ENCODE measurements around the gene ANKMY2.
"Not testable (repeated sequence)": the region's sequence is repeated elsewhere in the genome, so short reads cannot be mapped to it uniquely, and the experiment has no call there.

The ANKMY2 gene

DNA sequence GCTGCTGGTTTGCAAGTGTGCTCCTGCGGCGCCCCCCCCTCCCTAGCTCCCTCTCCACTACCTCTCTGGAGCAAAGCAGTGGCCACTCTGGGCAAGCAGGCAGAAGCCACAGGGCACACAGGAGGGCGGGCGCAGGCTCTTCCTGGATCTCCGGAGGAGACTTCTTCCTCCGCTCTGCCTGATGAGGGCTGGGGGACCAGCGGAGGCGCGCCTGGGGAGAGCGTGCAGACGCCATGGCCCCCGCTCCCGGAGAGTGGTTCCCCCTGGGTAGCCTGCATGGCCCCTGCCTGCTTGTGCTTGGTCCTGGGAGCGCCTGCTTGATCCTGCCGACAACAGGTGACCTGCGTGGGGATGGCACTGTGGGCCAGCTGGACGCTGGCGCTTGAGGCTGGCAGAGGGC, 29.0 kb downstream of the ANKMY2 start:
- no peak for FAIRE-seq

DNA sequence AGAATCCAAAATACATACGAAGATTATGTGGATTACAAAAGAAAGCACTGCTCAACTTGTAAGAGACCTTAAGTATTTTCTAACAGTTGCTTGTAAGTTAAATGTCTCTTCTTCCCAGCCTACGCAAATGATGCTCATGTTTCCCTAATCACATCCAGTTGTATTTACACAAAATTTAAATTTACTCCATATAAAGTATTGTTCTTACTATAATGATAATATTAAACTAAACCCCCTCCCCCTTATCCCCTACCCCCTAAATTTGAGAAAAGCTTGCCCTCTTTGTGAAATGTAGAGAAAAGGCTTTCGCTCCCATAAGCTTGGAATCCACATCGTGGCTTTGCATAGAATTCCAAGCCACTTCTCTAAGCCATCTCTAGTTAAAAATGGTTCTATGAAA, 29.4 kb downstream of the ANKMY2 start:
- FAIRE-seq, result no peak

DNA sequence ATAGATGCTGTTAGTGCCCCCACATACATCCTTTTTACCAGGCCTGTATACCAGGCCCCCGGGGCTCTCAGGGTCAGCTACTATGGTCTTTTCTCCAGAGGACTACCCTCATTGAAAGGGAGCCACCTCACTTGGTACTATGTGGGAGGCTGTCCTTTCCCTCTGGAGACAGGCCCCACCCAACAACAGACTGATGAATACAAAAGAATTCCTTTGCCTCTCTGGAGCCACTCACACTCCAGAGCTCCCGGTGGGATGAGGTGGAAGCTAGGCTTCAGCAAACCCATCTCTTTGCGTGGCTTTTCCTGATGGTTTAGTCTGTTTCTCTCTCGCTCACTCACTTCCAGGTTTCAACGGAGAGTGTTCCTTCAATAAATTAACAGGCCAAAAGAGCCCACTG, 30.3 kb downstream of the ANKMY2 start:
- no peak for FAIRE-seq

DNA sequence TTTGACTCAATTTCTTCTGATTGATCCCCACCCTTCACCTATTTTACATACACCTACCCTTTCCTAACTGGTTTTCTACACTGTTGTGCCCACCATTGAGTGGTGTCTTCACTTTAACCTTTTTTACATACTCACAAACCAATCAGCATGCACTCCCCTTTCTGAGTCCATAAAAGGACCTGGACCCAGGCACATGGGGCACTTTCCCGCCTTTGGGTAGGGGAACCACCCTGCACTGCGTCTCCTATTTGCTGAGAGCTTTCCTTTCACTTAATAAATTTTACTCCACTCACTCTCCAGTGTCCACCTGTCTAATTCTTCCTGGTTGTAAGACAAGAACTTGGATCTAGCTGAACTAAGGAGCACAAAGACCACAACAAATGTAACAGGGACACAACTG, 33.8 kb downstream of the ANKMY2 start:
- FAIRE-seq, result no peak

DNA sequence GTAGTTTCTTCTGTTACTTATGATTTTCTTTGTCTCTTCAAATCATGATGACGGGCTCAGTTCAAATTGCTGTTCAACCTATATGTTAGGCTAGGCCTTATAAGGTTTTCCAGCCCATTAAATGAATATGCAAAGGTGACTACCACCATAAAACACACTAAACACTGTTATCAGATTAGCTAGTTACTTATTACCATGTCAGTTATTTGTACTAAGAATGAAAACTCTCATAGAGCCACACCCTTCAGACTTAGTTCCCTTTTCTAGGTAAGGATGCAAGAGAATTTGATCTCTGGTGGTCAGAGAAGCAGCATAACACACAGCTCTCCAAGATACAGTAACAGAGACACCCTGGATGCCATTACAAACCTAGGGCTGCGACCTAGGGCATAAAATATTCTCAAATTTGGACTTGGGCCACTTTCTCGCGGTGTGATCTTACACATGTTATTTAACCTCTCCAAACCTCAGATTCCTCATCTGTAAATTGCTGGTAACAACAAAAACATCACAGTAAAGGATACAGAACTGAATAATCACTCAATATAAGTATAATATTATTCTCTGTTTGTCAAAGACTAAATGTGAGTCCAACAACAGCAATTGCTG, 35.6 kb downstream of the ANKMY2 start:
- FAIRE-seq, result no peak

DNA sequence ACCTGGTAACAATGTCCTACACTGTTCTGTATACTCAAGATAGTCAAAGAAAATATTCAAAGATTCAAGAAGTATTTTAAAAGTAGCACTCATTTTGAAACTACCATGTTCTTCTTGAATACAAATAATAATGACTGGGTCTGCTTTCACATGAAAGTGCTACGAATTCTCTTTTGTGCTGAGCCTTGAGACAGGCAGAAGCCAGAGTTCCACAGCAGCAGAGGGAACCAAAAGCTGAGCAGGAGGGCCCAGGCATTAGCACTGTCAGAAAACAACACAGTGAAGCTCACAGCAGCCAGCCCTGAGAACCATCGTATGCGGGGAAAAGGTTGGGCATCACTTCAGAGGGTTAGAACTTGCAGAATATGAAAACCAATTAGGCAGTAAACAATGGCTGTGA, 38.9 kb downstream of the ANKMY2 start:
- FAIRE-seq, result no peak

DNA sequence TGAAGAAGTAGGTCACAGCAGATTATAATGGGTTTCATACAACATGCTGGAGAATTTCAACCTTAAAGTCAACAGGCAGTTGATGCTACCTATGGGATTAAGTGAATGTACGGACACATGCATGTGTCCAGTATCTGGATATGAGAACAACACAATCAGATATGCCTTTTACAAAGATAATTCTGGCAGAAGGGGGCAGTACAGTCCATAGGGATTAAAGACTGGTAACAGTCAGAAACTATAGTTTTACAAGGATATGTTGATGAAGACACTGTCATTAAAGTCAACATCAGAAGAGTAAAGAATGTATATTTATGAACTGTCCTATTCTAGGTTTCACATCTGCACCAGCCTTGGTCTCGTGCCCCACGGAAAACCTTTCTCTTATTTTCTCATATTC, 41.5 kb downstream of the ANKMY2 start:
- FAIRE-seq, result no peak

DNA sequence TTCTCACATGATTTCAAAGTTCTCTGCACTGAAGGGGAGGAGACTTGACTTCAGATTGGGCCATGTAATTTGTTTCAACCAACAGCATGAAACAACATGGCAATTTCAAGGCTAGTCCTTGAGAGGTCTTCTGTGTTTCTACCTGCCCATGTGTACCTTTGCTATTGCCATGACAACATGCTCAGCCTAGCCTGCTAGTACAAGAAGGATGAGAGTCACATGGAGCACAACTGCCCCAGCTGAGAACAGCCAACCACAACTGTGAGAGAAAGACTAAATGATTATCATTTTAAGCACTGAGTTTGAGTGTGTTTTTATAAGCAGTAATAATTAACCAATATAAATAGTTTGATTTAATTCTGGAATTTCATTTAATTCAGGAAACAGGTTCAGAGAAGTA, 41.9 kb downstream of the ANKMY2 start:
- no peak for FAIRE-seq

DNA sequence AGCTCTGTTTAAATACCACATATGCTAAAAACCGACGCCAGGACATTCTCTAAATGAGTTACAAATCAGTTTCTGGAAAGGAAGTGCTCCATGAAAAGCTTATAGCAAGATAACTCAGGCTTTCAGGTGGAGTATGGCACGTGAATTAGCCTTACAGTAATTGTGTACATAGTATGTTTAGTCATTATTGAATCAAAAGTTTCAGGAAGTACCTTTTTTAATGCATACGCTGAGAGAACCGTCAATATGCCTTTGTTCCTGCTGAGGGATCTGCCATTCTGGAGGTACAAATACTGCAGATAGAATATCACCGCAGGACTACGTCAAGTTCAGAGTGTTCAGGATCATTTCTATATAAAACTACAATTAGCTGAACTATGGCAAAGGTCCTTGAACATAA, 45.7 kb downstream of the ANKMY2 start:
- FAIRE-seq, result no peak

DNA sequence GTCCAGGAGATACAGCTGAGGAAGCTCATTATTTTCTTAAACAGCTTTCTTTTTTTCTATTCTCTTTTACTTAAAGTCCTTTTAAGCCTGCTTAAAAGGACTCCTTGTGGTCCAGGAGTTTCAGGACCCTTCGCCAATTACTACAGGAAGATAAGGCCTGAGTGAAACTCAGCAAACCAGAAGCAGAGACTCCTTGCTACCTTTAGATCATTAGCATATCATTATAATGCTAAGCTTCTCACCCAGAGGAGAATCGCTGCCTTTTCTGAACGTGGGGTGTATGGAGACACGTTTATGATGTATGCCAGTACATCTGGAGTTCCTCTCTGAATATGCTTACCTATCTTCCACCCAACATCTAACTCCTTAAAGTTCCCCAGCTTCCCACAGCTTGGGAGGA, 47.5 kb downstream of the ANKMY2 start:
- FAIRE-seq, result no peak

DNA sequence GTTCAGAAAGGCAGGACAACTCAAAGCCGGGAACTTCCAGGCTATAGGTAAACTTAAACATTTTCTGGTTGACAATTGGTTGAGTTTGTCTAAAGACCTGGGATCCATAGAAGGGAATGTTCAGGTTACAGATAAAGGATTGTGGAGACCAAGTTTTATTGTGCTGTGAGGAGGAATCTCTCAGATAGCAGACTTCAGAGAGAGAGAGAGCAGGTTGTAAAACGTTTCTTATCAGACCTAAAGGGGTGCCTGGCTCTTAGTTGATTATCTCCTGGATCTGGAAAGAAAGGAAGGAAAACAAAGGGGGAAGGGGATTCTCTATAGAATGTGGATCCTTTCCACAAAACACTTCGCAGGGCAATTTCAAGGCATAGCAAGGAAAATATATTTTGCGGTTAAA, 50.0 kb downstream of the ANKMY2 start:
- FAIRE-seq, result not testable (repeated sequence)

DNA sequence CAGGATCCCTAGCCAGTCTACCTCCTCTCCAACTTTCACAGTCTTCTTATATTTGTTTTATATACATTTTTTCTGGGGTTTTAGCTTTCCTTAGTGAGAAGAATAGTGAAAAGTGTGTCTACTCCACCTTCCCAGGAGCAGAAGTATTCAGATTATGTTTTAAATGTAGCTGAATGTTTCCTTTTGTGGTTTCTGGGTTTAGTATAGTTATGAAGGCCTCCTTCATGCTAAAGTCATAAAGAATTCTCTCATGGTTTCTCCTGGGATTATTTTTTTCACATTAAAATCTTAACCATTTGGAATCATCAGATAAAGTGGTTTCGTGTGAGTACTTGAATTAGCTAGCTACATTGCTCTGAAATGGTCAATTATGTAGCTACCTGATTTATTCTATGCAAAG, 50.9 kb downstream of the ANKMY2 start:
- no peak for FAIRE-seq

DNA sequence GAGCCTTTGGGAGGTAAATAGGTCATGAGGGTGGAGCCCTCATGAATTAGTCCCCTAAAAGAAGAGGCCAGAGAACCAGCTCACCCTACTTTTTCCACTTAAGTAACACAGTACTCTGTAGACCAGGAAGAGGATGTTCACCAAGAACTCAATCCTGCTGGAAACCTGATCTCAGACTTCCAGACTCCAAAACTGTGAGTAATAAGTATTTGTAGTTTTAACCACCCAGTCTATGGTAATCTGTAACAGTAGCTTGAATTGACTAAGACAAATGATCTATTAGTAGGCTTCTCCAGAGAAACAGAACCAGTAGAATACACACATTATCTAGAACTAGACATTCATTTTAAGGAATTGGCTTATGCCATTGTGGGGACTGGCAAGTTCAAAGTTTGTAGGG, 51.5 kb downstream of the ANKMY2 start:
- FAIRE-seq, result no peak

DNA sequence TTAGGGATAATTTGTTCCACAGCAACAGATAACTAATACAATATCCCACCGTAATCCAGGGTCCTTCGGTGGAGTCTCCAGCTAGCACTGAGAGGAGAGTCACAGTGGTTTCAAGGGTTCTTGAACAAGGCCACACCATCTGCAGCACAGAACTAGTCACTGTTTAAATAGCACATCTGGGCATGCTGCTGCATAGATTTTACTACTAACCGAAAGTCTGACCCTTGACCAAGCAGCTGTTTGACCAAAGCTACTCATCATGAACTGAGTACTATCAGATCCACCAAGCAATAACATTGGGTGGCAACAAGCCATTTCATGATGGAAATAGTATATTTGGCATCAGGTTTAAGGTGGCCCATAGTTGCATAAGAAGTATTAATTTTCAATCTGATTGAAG, 53.2 kb downstream of the ANKMY2 start:
- no peak for FAIRE-seq

DNA sequence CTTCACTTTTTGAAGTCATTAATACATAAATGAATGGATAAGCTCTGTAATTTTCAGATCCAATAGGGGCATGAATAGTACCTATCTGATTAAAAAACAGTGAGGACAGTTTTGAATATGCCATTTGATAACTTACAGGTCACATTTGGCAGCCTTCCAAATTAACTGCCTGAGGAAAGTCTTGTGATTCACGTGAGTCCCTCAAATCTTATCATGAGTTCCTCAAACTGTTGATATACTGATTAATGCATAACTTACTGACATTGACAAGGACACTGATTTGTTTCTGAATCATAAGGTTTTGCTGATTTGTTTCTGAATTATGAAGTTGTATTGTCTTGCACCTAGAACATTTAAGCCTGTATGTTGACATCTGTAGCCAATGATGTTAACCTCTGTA, 55.1 kb downstream of the ANKMY2 start:
- FAIRE-seq, result no peak

DNA sequence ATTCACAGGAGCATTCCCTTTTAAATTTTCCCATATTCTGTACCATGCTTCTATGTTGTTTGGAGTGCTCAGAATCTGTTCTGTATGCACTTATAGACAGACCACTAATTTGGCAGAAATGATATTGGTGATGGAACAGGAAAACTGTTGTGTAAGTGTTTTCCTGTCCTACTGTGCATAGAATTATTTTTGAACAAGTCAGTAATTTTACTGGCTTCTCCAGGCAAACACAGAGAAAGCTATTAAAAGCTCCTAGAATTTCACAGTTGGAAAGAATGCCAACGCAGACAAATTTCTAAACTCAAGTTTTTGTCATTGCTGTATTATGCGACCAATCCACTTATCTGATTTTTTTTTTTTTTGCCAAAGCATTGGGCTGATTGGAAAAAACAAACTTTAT, 55.7 kb downstream of the ANKMY2 start:
- FAIRE-seq, result no peak

DNA sequence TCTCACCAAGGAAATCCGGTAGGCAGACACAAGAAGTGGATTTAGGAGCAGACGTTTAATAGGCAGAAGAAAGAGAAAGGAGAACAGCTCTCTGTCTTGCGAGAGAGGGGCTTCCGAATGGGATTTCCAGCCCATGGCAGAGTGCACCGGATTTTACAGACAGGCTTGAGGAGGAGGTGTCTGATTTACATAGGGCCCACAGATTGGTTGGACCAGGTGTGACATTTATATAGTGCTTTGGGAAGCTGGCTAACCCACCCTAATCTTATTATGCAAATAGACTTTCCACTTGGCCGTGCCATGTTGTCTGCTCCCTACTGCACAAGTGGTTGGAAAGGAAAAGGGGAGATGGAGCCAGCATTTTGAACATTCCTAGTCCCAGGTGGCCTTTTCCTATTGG, 57.8 kb downstream of the ANKMY2 start:
- FAIRE-seq, result no peak

DNA sequence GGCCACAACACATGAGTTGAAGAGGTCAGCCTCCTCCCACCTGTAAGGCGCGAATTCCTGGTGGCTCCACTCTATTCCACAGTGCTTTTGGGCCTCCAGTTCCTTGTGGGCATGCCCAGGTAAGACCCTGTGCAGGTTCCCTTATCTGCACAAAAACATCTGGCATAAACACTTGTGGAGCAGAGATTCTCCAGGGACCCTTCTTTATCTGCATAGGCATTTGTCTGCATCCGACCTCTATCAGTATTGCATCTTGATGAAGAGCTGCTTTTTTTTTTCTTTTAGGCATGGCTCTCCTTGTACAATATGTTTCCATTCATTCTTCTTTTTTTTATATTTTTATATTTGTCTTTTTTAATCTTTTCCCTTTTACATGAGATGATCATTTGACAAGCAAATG, 58.4 kb downstream of the ANKMY2 start:
- no peak for FAIRE-seq

DNA sequence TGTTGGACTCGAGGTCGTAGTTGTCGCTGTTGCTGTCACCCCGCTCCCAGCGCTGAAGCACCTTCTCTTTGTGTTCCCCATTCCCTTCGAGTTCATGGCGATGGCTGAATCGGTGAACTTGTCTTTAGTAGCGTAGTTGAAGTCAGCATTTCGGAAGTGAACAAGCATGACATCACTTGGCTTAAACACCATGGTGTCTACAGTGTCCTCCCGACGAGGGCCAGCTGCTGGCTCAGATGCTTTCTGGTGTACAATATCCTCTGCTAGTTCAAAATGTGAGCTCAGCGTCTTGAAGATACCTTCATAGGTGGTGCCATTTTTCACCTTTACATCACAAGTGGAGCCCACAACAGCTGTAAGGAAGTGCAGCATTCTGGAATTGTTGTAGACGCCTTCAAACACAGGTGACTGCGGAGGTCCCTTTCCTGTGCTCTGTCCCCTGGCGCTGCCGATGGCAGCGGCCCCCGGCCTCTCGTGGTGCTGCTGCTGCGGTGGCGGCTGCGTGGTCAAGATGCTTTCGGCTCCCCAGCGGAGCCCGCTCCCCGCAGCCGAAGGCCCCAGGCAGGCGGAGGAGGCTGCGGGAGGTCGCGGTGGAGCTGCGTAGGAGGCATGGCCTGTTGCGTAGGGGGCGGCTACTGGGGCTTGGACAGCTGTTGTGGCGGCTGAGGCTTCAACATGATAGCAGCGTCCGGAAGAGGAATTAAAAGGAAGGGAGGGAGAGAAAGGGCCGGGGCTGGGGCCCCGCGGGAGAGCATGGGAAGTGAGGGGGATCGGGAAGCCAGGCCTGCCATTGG, 59.3 kb downstream of the ANKMY2 start:
- no peak for FAIRE-seq

DNA sequence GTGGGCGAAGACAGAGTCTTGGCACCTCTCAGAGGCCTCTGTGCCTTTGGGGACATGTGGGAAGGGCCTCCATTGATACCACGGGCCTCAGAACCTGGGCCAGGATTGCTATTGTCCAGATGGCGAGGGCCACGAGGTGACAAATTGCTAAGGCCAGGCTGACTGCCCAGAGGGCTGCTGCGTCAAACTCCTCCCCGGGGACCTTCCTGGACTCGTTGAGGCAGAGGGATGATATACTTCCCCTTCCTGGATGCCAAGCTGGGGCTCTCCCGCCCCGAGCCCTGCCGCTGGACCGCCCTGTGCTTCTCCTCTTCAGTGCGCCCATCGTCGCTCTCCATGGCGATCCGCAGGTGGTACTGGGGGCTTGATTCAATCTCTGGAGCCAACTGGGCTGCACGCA, 60.0 kb downstream of the ANKMY2 start:
- no peak for FAIRE-seq

DNA sequence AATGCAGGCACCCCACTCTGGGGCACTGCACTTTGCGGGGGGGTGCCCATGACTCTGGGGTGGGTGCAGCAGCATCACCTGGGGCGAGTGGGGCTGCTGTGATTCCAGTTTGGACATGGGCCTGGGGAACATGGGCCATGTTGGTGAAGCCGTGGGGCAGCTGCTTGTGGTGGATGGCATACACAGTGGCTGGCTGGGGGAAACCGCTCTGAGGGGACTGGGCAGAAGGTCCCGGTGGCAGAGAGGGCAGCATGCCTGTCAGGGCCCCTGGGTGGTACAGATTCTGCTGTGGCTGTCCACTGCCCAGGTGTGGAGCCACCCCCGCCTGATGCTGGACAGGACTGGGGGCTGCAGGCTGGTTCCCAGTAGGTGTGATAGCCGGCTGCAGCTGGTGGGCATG, 61.7 kb downstream of the ANKMY2 start:
- no peak for FAIRE-seq

DNA sequence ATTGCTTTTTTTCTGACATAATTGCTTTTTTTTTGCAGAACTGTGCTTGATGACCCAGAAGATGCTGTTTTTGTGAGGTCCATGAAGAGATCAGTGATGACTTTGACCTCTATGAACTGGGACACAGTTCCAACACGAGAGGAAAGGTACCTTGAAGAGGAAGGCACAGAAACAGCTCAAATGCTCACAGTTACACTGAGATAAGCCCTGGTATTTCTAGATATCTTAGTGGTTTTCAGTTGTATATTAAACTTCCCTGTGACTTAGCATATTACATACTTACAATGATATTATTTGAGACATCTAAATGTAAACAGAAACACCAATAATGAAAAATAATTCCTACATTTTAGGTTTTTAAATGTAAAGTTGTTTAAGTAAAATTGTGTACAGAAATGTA, 64.3 kb downstream of the ANKMY2 start:
- FAIRE-seq, result no peak

DNA sequence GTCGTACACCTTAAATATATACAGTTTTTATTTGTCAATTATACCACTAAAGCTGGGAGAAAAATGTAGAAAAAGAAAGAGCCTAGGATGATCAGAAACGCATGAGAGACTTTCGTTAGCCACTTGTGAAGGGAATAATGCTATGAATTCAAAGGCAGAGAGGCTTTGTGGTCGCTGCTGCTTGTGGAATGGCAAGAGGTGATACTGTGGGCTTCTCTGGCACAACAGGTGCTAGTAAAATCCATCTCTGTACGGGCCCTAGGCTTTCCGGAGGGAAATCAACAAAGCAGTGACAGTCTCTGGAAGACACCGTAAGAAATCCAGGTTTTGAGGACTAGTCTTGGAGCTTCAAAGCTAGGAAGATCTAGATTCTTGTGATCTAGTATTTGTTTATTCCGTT, 66.3 kb downstream of the ANKMY2 start:
- FAIRE-seq, result no peak

DNA sequence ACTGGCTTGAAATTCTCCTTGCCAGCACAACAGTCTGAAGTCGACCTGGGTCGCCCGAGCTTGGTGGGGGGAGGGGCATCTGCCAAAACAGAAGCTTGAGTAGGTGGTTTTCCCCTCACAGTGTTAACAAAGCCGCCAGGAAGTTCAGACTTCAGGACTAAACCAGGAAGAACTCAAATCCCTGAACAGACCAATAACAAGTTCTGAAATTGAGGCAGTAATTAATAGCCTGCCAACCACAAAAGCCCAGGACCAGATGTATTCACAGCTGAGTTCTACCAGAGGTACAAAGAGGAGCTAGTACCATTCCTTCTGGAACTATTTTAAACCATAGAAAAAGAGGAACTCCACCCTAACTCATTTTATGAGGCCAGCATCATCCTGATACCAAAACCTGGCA, 73.6 kb downstream of the ANKMY2 start:
- no peak for FAIRE-seq

DNA sequence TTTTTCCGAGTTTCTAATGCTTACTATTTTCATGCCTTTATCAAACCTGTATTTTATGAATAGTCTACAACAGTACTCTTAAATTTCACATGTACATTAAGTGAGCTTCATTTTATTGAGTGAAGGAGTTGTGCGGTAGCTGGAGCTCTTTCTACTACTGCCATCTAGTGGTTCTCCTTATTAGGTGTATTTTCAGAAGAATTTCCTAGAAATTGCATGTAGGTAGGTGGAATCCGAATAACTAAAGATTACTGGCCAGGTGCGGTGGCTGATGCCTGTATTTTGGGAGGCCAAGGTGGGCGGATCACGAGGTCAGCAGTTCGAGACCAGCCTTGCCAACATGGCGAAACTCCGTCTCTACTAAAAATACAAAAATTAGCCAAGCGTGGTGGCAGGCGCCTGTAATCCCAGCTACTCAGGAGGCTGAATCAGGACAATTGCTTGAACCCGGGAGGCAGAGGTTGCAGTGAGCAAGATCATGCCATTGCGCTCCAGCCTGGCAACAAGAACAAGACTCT, 80.6 kb downstream of the ANKMY2 start:
- FAIRE-seq, result peak; percentile 68

Data from endometrium (tissue), 2 donors.